HG03159 (cell line): ENCODE measurements around the gene JPT2.

ENCODE experiments used
- ATAC-seq: cut with Tn5 transposase; IDR thresholded peaks from one replicate; pipeline ENCODE4 v1.9.1; 2021; ENCODE audit warnings: mild to moderate bottlenecking, moderate library complexity; ENCODE audit not compliant: unreplicated experiment

The JPT2 gene, protein sequence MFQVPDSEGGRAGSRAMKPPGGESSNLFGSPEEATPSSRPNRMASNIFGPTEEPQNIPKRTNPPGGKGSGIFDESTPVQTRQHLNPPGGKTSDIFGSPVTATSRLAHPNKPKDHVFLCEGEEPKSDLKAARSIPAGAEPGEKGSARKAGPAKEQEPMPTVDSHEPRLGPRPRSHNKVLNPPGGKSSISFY

DNA sequence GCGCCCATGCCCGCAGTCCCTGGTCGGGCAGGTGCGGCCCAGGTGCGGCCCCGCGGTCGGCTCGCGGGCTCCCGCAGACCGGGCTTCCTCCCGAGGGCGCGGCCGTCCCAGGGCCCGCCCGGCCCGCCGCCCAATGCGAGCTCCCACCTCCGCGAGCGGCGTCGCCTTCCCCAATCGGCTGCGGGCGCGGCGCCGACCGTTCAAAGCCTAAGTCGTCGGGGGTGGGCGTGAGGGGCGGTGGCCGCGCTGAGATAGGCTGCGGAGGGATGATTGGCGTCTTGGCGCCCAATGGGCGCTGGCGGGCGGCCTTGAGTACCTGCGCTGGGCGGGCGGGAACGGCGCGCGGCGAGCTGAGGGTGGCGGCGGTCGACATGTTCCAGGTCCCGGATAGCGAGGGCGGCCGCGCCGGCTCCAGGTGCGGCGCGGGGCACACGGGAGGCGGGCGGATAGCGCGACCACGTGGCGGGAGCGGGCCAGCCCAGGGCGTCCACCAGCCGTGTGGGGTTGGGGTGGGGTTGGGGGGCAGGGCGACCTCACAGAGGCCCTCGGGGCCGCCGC lies at the start of gene JPT2:
Gene JPT2 (plus strand): TSS at position 338 of the 558 bp plus-strand sequence. CDS start 34 bp downstream, at position 372.
- ATAC-seq, result peak; percentile 89

DNA sequence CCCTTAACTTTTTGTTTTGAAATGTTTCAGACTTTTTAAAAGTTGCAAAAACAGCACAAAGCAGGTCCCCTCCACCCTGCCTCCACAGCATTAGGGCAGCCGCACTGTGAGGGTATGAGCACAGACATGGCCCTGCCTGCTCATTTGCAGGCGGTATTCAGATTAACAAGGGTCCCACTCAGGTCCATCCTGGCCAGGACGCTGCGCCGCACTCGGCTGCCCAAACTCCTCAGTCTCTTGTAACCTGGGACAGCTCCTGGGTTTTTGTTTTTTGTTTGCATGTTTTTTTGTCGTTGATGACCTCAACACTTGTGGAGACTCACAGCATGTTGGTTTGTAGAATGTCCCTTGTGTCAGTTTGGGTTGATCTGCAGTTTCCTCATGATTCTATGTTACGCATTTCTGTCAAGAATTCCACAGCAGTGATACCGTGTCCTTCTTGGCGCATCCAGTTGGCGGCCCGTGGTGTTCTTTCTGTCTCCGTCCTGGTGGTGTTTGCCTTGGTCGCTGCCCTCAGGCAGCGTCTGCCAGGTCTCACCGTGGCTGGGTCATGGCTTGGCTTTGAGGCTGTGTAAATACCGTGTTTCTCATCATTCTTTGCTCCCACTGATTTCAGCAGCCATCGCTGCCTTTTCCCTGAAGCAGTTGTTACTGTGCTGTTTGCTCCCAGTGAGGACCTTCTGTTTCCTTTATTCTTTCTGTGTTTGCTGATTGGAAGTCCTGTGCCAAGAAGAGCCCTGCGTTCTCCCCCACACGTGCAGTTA lies 47.4 kb upstream of the JPT2 start:
- ATAC-seq, result no peak

DNA sequence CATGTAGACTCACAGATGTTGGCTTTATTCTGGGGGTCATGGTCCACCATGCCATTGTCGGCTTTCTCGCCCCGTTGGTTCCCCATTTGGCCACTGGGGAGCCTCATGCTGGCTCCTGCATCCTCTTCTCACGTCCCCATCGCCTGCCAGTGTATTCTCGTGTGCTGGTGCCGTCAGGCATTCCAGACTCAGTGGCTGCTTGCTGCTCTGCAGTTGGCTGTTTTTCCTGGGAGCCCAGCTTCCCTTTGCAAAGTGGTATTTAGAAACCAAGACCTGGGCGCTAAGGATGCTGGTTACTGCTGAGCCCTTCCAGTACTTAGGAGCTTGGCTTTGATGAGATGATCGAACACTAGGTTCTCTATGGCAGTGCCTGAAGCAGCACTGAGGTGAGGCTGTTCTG lies 46.8 kb upstream of the JPT2 start:
- no peak for ATAC-seq

DNA sequence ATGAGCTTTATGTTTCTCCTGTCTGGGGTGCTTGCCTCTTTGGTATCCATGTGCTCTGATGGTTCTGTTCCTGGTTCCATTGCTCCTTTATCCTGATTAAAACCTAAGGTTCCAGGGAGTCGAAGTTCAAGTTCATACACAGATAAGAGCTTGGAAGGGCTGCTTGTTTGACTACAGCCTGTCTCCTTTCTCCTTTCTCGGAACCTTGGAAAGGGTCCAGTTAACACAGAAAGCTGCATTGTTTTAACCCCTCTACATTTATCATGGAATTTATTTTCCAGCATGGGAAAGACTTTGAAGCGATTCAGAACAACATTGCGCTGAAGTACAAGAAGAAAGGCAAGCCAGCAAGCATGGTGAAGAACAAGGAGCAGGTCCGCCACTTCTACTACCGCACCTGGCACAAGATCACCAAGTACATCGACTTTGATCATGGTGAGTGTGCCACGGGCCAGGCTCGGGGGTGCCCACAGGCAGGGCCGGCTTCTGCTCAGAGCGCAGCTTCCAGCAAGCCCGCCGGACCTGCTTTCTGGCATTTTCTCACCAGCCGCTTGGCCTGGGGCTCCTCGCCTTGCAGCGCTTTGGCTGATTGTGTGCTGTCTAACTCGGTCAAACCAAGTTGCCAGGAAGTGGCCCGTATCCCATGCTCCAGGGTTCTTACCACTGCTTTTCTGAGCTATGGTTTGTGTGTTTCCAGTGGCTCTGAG lies 46.0 kb upstream of the JPT2 start:
- ATAC-seq, result no peak

DNA sequence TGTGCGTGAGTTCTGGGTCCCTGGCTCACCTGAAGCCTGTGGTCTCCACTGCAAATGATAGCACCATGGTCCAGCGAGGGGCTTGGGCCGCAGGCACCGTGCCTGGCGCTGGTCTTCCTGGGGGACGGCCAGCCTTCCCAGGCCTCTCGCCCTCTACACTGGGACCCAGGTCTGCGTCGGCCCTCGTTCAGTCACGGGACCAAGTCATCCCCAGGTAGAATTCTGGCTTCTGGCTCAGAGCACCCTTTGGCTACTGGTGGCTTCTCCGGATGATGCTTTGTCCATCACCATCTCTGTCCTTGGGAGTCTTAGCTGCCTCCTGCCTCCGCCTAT lies 45.5 kb upstream of the JPT2 start:
- no peak for ATAC-seq

DNA sequence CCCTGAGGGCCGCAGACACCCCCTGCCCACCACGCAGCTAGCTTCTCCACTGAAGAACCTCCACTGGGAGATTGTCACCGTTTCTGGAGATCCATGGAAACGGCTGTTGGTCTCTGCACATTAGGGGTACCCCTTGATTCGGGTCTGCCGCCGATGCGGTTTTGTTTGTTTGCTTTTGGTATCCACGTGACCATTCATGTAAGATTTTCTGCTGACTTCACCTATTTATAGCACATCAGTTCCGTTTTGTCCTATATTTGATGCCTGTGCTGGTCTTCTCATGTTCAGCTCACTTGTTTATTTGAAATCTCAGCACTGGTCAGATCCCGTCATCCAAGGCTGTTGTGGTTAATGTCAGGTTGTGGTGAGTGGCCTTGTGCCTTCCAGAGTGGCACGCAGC lies 44.8 kb upstream of the JPT2 start:
- ATAC-seq, result no peak

DNA sequence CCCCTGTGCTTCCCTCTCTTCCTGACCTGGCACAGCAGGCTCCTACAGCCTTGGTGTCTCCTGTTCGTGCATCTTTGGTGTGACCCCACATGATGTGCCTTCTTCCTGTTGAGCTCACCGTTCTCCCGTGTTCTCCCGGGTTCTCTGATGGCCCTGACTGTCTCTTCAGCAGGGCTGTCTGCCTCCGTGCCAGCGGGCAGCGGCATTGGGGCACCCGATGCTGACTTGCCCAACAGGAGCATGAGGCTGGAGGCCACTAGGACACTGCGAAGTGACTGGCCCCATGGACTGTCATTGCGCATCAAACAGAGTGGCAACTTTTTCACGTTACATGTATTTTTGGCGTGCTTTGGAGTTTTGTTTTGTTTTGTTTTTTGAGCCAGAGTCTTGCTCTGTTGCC lies 43.5 kb upstream of the JPT2 start:
- no peak for ATAC-seq

DNA sequence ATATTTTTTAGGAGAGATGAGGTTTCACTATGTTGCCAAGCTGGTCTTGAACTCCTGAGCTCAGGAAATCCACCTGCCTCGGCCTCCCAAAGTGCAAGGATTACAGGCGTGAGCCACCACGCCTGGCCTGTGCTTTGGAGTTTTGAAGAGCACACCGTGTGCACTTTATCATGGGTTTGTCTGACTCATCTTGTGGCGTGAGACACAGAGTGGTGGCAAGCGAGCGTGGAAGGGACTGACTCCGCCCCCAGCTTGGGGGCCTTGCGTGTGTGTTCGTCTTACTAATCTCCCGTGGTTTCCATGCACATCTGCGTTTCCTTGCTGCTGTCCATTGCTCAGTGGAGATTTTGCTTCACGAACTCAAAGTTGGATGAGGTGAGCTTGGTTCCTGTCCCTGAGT lies 43.0 kb upstream of the JPT2 start:
- ATAC-seq, result no peak

DNA sequence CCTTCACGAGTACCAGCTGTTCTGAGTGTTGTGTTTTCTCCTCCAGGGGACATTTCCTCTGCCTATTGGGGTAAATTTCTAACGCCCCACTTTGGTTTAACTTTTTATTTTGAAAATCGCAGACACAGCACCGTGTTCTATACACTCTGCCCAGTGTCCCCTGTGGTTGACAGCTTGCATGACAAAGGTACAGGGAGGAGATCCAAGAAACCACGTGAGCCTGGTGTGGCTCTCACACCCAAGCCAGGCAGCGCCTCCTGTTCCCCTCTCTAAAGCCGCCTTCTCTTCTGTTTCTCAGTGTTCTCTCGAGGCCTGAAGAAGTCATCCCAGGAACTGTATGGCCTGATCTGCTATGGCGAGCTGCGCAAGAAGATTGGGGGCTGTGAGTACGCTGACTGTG lies 40.6 kb upstream of the JPT2 start:
- no peak for ATAC-seq

DNA sequence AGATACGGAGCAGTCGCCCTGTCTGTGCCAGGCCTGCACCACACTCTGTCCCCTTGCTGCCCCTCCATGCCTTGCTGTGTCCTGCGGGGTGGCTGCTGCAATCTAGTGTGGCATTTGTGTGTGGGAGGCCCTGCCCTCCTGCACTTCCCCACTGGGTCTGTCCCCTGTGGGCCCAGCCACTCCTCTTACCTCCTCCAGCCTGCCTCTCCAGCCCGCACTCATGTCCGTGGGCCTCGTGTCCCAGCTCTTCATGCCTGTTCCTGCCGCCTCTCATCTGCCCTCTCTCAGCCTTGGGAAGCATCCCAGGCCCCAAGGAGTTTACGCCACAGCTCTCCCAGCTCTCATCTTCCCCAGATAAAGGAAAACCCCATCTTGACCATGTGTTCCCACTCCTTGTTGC lies 39.3 kb upstream of the JPT2 start:
- no peak for ATAC-seq

DNA sequence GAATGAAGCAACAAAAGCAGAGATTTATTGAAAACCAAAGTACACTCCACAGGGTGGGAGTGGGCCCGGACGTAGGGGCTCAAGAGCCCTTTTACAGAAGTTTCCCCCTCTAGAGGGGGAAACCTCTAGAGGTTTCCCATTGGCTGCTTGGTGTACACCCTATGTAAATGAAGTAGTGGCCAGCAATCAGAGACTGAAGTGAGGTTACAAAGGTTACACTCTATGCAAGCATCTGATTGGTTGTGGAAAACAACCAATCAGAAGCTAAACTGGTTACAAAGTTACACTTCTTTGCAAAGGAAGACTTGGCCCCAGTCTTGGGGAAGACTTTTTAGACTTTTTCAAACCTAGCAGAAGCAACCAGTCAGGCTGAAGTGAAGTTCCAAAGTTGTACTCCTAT lies 38.8 kb upstream of the JPT2 start:
- ATAC-seq, result no peak

DNA sequence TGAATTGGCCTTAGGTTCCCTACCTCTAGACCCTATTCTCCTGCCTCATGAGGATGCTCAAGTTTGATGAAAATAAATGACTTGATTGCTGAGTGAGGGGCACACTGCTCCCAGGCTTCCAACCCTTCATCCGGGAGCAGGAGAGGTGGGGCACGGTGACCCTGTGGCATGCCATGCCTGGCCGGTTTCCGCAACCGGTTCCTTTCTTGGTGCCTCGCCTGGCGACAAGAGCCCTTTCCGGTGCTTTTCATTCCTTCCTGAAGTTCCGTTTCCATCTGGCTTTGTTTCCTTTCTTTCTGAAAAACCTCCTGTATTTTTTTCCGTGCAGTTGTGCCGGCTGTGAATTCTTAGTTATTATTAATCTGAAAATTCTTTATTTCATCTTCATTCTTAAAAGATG lies 38.2 kb upstream of the JPT2 start:
- ATAC-seq, result no peak

DNA sequence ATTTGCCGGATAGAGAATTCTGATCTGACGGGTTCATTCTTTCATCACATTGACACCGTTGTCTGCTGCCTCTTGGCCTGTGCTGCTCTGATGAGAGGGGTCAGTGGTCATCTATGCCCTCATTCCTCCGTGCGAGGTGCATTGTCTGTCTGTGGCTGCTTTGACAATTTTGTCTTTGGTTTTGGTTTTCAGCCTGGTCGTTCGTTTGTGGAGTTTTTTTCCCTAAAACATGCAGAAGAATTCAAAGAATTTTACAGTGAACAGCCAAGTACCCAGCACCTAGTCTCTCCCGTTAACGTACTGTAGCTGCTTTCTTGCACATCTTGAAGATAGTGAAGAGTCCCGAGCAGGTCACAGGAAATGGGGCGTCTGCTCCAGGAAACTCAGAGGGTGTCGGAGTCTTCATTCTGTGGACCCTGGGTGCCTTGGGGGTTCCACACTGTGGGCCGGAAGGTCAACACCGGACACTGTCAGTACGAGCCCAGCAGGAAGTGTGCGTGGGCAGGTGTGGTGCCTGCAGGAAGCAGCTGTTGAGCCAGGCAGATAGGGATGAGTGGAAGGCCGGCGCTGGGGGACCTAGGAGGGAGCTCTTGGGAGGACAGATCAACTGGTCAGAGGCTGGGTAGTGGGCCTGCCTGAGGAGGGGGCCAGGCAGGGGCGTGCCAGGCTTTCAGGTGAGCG lies 37.7 kb upstream of the JPT2 start:
- no peak for ATAC-seq

DNA sequence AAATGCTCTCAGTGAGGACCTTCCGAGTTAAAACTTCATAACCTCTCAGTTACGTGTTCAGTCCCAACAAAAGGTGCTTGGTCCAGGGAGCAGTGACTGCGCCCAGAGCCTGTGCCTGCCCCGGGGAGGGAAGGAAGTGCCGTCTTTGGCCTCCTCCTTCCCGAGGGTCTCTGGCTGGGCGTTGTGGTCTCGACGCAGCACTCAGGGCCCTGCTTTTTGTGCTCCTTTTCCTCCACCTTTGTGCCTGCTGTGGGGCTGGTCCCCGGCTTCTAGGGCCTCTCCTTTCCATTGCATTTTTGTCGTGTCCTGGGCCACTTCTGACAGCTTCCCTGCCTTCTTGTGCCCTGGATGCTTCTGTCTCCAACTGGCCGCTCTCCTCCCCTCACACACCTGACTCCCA lies 36.8 kb upstream of the JPT2 start:
- no peak for ATAC-seq

DNA sequence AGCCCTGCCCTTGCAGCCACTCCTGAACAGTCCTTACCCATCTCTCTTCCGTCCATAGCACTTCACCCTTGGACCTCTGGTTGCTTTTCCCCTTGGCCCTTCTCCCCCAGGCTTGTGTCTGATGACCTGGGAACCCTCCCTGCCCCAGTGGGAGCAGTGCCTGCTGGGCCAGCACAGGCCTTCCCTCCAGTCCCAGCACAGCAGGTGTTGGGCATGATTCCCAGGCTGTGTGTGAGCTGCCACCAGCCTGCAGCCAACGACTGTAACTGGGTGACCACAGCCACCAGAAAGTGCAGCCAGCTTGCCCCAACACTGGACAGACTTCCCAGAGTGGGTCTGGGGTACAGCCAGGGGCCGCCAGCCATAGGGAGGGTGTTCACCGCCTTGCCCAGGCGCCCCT lies 35.9 kb upstream of the JPT2 start:
- no peak for ATAC-seq

DNA sequence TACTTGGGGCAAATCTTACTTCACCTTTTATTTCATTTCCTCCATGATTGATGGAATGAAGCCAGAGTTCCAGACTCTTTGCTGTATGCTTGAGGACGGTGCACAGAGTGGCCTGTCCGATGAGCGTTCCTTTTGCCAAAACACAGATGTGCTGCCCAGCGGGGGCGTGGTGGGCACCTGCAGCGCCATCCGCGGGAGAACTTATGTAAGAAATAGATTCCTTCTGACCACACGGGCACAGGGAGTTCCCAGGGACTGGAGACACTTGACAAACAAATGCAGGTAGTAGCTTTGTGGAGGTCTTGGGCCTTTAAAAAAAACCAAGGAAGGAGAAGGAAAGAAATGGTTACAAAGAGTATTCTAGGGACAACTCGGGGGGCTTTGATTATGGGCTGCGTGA lies 35.3 kb upstream of the JPT2 start:
- ATAC-seq, result no peak

DNA sequence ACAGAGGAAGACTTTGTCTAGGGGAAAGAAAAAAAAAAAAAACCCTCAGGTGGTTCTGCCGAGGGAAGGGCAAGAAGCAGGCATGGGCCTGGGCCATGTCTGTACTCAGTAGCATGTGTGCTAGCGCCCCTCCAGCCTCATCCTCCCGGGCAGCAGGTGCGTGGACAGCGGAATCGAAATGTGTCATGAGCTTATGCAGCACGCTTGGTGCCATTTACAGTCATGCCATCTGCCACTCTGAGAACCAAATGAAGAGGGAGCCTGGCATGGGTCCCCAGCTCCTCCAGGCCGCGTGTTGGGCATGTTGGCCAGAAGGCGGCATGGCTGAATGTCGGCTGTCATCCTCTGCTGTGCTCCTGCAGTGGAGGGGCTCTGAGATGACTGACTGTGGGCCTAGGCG lies 34.6 kb upstream of the JPT2 start:
- no peak for ATAC-seq

DNA sequence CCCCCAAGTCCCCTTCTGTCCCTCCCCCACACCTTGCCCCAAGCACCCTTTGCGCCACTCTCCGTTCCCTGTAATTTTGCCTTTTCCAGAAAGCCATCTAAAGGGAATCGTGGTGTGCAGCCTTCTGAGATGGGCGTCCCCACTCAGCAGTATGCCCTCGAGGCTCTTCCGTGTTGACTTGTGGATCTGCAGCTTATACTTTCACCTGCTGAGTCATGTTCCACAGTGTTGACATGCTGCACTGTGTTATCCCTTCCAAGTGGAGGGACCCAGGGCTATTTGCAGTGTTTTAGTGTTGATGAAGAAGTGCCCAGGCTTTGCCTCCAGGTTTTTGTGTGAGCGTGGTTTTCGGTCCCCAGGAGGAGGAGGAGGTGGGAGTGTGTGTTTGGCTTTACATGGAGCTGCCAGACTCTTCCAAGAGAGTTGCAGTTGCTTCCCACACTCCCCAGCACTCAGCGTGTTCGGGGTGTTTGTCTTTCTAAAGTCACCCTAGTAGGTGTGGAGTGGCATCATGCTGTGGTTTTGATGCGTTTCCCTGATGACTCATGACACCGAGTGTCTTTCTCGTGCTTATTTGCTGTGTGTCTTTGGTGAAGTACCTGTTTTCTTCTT lies 32.1 kb upstream of the JPT2 start:
- no peak for ATAC-seq

DNA sequence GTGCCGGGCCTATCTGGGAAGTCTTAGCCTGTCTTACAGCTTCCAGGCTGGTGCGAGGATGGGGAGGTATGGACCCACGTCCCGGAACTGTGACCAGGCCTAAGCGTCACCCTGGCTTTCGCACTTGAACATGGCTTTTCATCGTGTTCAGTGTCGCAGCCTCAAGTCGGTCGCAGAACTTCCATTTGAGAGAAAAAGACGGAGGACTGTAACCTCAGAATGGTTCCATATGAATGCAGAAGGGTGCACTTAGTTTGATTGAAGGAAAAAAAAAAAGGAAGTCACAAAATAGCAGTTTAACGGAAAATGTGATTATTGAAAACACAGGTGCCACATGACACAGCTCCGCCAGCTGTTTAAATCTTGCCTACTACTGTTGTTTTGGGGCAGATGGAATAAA lies 30.2 kb upstream of the JPT2 start:
- no peak for ATAC-seq

DNA sequence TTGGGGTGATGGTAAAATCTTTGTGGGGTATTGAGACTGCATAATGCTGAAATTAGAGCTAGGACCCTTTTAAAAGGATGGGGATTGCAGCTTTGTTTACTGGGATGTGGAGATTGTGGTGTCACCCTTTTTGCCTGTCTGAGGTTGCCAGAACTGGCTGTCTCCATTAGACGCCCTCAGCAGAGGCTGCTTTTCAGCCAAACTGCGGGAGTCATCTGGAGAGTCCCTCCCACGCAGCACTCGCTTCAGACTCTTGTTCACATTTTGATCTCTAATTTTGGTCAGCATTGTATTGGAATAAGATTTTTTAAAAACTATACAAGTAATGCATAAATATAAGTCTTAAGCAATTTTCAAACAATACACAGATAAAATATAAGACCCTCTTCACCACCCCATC lies 27.9 kb upstream of the JPT2 start:
- no peak for ATAC-seq
